Smooth muscle cell of trachea (primary cell): ENCODE measurements around the gene ZNF507. TPM values are rescaled to one million over a fixed set of nuclear protein-coding genes. Genes with fewer than 3 reads are reported as not detected.

Experiments used
- total RNA-seq: library from RNA; depleted of rRNA; stranded (reverse); fragments of >200 nt; gene quantifications from 2 replicates; pipeline ENCODE4 v1.2.1, GENCODE V29; 2014

Gene ZNF507
- 10.6 and 13.8 TPM in 2 replicates for total RNA-seq

GRCh38 chr19:32345261-32346207 is at the start of gene ZNF507:
Gene ZNF507, plus strand, starts transcription at chr19:32345610. Its CDS starts 7,221 bp downstream, at chr19:32352831.

GRCh38 chr19:32405431-32406160 is 60.2 kb downstream of the ZNF507 start, which contains the start of gene DPY19L3:
Gene DPY19L3, plus strand, starts transcription at chr19:32405770. Its CDS starts 2,484 bp downstream, at chr19:32408254.

Other genes with a start within 250 kb of the ZNF507 start
- gene DPY19L3, start 60.2 kb downstream of the ZNF507 start, total RNA-seq = 29.1 and 37.5 TPM in 2 replicates
- 62.9 and 141 TPM in 2 replicates for gene PDCD5, start 235.6 kb downstream of the ZNF507 start, total RNA-seq